A549 (cell line): ENCODE measurements around the gene HLA-DOB. TPM values are rescaled to one million over a fixed set of nuclear protein-coding genes. Genes with fewer than 3 reads are reported as not detected.

ENCODE experiments used
- ATAC-seq, 2 experiments: fragments of 200-7000 bp in 1 of 2; fragments of >200 bp in 1 of 2; cut with Nextera tagmentation in 1 of 2; cut with Tn5 transposase in 1 of 2; 3 replicates each; pipeline versions ENCODE4 v1.8.0 to v1.9.1; 2018 to 2020; ENCODE audit warnings: mild to moderate bottlenecking in 1 of 2, moderate library complexity in 1 of 2
- CTCF ChIA-PET: fragments of 300-600 bp; sonication (Branson Sonifier 250); formaldehyde crosslinking; extraction: SDS; loops from one replicate; lab custom pipeline; 2021; ENCODE audit warnings: antibody characterized with exemption, inconsistent platforms; lab: Yijun Ruan, JAX
- POLR2A ChIA-PET: fragments of 350-600 bp; formaldehyde crosslinking; extraction: SDS; loops from one replicate; lab custom pipeline; 2021; ENCODE audit warnings: antibody characterized with exemption, inconsistent platforms; lab: Yijun Ruan, JAX
- DNase-seq, 2 experiments: peaks; one replicate each; pipeline versions ENCODE4 v3.0.0 to v3.0.0-alpha.2; 2011 to 2016; ENCODE audit warnings: low read depth in 1 of 2, low spot score in 1 of 2
- FAIRE-seq: peaks from 2 replicates; lab custom pipeline; 2011; peaks lifted over from hg19 to GRCh38; lab: Jason Lieb, UNC
- H3K27ac ChIP-seq, 2 experiments: fragments of >200 bp; sonication (Bioruptor Twin); formaldehyde crosslinking; 3 replicates each; pipeline ENCODE4 v1.5.1; 2016 to 2017
- H3K4me1 ChIP-seq: fragments of >200 bp; sonication (Bioruptor Twin); formaldehyde crosslinking; 3 replicates; pipeline ENCODE4 v1.6.1; 2016
- H3K4me2 ChIP-seq: fragments of >200 bp; sonication (Bioruptor Twin); formaldehyde crosslinking; 3 replicates; pipeline ENCODE4 v1.6.1; 2016
- H3K4me3 ChIP-seq: fragments of >200 bp; sonication (Bioruptor Twin); formaldehyde crosslinking; 3 replicates; pipeline ENCODE4 v1.5.1; 2016
- H3K9me3 ChIP-seq: fragments of >200 bp; sonication (Bioruptor Twin); formaldehyde crosslinking; 3 replicates; pipeline ENCODE4 v1.6.1; 2016
- BHLHE40 ChIP-seq: IDR thresholded peaks from 2 replicates; pipeline ENCODE4 v1.6.1; 2012; ENCODE audit warnings: low read depth, low read length, inconsistent platforms
- CEBPB ChIP-seq, 2 experiments: fragments of >200 bp in 1 of 2; sonication (Bioruptor Twin) in 1 of 2; formaldehyde crosslinking in 1 of 2; IDR thresholded peaks; 2 replicates each; pipeline ENCODE4 v1.6.1; 2012 to 2016
- EHF ChIP-seq: fragments of 250-450 bp; sonication (Bioruptor Pico); IDR thresholded peaks from 2 replicates; pipeline ENCODE4 v1.5.0; 2020; ENCODE audit warnings: mild to moderate bottlenecking
- EHMT2 ChIP-seq: fragments of 200-600 bp; sonication (generic); IDR thresholded peaks from 2 replicates; pipeline ENCODE4 v1.6.1; 2016; ENCODE audit warnings: antibody characterized with exemption, low read depth, mild to moderate bottlenecking, moderate library complexity
- FOSB ChIP-seq: fragments of 250-450 bp; sonication (Bioruptor Pico); IDR thresholded peaks from 2 replicates; pipeline ENCODE4 v1.5.0; 2020; ENCODE audit warnings: mild to moderate bottlenecking, moderate library complexity
- FOXS1 ChIP-seq: fragments of 250-450 bp; sonication (Bioruptor Pico); IDR thresholded peaks from 2 replicates; pipeline ENCODE4 v1.5.0; 2020; ENCODE audit warnings: mild to moderate bottlenecking, moderate library complexity
- GATA3 ChIP-seq: IDR thresholded peaks from 2 replicates; pipeline ENCODE4 v1.6.1; 2012; ENCODE audit warnings: borderline replicate concordance
- HOXA7 ChIP-seq: fragments of 250-450 bp; sonication (Bioruptor Pico); IDR thresholded peaks from 2 replicates; pipeline ENCODE4 v1.5.0; 2020; ENCODE audit warnings: mild to moderate bottlenecking, moderate library complexity
- HOXB13 ChIP-seq: fragments of 250-450 bp; sonication (Bioruptor Pico); IDR thresholded peaks from 2 replicates; pipeline ENCODE4 v1.5.0; 2020; ENCODE audit warnings: low read depth, mild to moderate bottlenecking, moderate library complexity
- HOXB5 ChIP-seq: fragments of 250-450 bp; sonication (Bioruptor Pico); IDR thresholded peaks from 2 replicates; pipeline ENCODE4 v1.5.0; 2020; ENCODE audit warnings: mild to moderate bottlenecking, moderate library complexity
- JUN ChIP-seq, 2 experiments: fragments of >200 bp; sonication (Bioruptor Twin); formaldehyde crosslinking; IDR thresholded peaks; 2 replicates in 1 of 2; 3 replicates in 1 of 2; pipeline ENCODE4 v1.6.1; 2016 to 2017
- JUNB ChIP-seq: fragments of >200 bp; sonication (Bioruptor Twin); formaldehyde crosslinking; IDR thresholded peaks from 2 replicates; pipeline ENCODE4 v1.6.1; 2016
- MAFK ChIP-seq: fragments of 450-650 bp; IDR thresholded peaks from 2 replicates; pipeline ENCODE4 v1.6.1; 2014; ENCODE audit not compliant: partially characterized antibody
- NFE2L2 ChIP-seq: fragments of 150-350 bp; conservative IDR thresholded peaks from 2 replicates; pipeline ENCODE4 v1.6.1; 2014; ENCODE audit warnings: low read length
- NR3C1 ChIP-seq: fragments of >200 bp; sonication (Bioruptor Twin); formaldehyde crosslinking; IDR thresholded peaks from 3 replicates; pipeline ENCODE4 v1.6.1; 2017
- PHF8 ChIP-seq: fragments of 200-600 bp; sonication (generic); IDR thresholded peaks from 2 replicates; pipeline ENCODE4 v1.6.1; 2016; ENCODE audit warnings: low read depth, mild to moderate bottlenecking, antibody characterized with exemption, moderate library complexity, borderline replicate concordance
- POLR2A ChIP-seq: IDR thresholded peaks from 2 replicates; pipeline ENCODE4 v1.6.1; 2012; ENCODE audit warnings: mild to moderate bottlenecking, low read length
- RAD21 ChIP-seq, 2 experiments: fragments of >200 bp in 1 of 2; sonication (Bioruptor Twin) in 1 of 2; formaldehyde crosslinking in 1 of 2; IDR thresholded peaks in 1 of 2; conservative IDR thresholded peaks in 1 of 2; 2 replicates in 1 of 2; 3 replicates in 1 of 2; pipeline ENCODE4 v1.6.1; 2012 to 2018; ENCODE audit warnings: inconsistent platforms in 1 of 2
- RCOR1 ChIP-seq: fragments of 150-350 bp; IDR thresholded peaks from 2 replicates; pipeline ENCODE4 v1.6.1; 2014; ENCODE audit warnings: antibody characterized with exemption, low read length, low read depth
- RFX5 ChIP-seq: fragments of 450-650 bp; IDR thresholded peaks from 2 replicates; pipeline ENCODE4 v1.7.1; 2014; ENCODE audit warnings: antibody characterized with exemption, mild to moderate bottlenecking, moderate library complexity
- SREBF2 ChIP-seq: fragments of 450-650 bp; IDR thresholded peaks from 2 replicates; pipeline ENCODE4 v1.6.1; 2014; ENCODE audit warnings: mild to moderate bottlenecking, moderate library complexity
- WGBS: methylation state at CpG from one replicate; pipeline ENCODE4 v1.1.6; 2017; ENCODE audit errors: missing lambda C conversion rate; 5-methylcytosine and 5-hydroxymethylcytosine counted together
- polyA plus RNA-seq, 4 experiments: library from polyadenylated mRNA; depleted of rRNA in 3 of 4; stranded (reverse); fragments of >200 nt; fragmentation: RNase III in 1 of 4; extraction: RNeasy Plus Mini Kit Qiagen cat#74134 plus additional on column Dnase treatment in 1 of 4; gene quantifications; 2 replicates in 3 of 4; 3 replicates in 1 of 4; pipeline ENCODE4 v1.2.3, GENCODE V29; 2011 to 2017
- TF ChIP-seq, protein P1 (sequence below): fragments of 250-450 bp; sonication (Bioruptor Pico); IDR thresholded peaks from 2 replicates; pipeline ENCODE4 v1.5.0; 2020; ENCODE audit warnings: low read depth, mild to moderate bottlenecking, moderate library complexity
- TF ChIP-seq, protein P2 (sequence below): fragments of 150-350 bp; IDR thresholded peaks from 2 replicates; pipeline ENCODE4 v1.6.1; 2014; ENCODE audit warnings: low read depth, mild to moderate bottlenecking, low read length
- TF ChIP-seq, protein P3 (sequence below): fragments of 450-650 bp; IDR thresholded peaks from 2 replicates; pipeline ENCODE4 v1.6.1; 2014; ENCODE audit warnings: antibody characterized with exemption
- TF ChIP-seq, protein P4 (sequence below): IDR thresholded peaks from 2 replicates; pipeline ENCODE4 v1.6.1; 2012

Gene HLA-DOB
- polyA plus RNA-seq, 2 of the 4 experiments (the other 2 are of a cell fraction), result 0.08 to 0.10 TPM

DNA sequence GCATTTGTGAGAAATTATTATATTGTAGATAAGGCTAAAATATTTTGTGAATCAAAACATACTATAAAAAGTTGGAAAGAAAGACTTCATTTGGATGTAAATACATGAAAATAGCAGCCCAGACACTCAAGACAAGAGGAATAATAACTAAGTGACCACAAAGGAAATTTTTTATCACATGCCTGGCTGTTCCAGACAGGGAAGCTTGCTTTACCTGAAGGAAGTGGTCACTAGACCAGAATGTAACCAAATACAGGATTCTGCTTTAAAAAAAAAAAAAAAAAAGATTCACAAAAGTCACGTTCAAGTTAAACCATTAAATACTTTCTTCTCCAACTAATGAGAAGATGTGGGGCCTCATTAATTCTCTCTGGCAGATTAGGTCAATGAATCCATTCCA is 44.1 kb downstream of the HLA-DOB start:
- no peak for ATAC-seq
- no peak for TF ChIP-seq JUNB
- TF ChIP-seq EHF (CRISPR knock-in tag), result no peak
- no peak for TF ChIP-seq HOXB5 (CRISPR knock-in tag)
- no peak for TF ChIP-seq HOXB13 (CRISPR knock-in tag)
- no peak for TF ChIP-seq POLR2A
- TF ChIP-seq RFX5, result no peak
- TF ChIP-seq FOSB (CRISPR knock-in tag), result no peak
- TF ChIP-seq NR3C1, result no peak
- TF ChIP-seq RAD21 (conservative IDR thresholded peaks at IDR 0.05 in 1 of 2, IDR thresholded peaks at IDR 0.05 in 1 of 2), result no peak
- TF ChIP-seq, protein P1, sequence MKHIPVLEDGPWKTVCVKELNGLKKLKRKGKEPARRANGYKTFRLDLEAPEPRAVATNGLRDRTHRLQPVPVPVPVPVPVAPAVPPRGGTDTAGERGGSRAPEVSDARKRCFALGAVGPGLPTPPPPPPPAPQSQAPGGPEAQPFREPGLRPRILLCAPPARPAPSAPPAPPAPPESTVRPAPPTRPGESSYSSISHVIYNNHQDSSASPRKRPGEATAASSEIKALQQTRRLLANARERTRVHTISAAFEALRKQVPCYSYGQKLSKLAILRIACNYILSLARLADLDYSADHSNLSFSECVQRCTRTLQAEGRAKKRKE (CRISPR knock-in tag), result no peak
- TF ChIP-seq MAFK, result no peak
- no peak for TF ChIP-seq SREBF2
- no peak for TF ChIP-seq BHLHE40
- no peak for TF ChIP-seq CEBPB (IDR thresholded peaks at IDR 0.05)
- TF ChIP-seq PHF8, result no peak
- no peak for TF ChIP-seq RCOR1
- H3K4me3 ChIP-seq, result no peak overlapping the region
- ChIA-PET CTCF (interaction anchor here (0.8 kb wide), 1 partner anchor 181 kb away, joined by 3 read pairs; no protein-coding TSS in a partner anchor), POLR2A (no interaction called here)
- H3K27ac ChIP-seq, result no peak overlapping the region
- 0% methylated on average over 1 of the region's 1 CpG for WGBS
- FAIRE-seq, result no peak
- H3K4me1 ChIP-seq, result no peaks in the 10 kb centered on the region
- no peak for DNase-seq
- no peaks in the 10 kb centered on the region for H3K9me3 ChIP-seq
- no peak overlapping the region for H3K4me2 ChIP-seq

DNA sequence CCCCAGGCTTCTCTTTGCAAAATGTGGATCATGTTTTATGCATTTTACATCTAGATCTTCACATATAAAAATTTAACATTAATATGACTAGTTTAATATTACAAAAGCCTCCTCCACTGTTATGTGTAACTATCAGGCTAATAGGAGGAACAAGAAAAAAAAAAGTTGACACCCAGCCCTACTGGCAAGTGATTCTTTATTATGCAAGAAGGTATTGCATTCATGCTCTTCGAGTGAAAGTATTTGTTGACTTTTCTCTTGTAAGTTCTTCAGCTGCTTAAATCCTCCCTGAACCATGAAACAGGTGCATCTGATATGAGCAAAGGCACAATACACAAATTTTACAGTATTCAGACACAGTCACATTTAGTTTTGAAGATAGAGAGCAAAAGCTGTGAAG is 52.8 kb downstream of the HLA-DOB start:
- Histone ChIP-seq H3K4me2 (no peak overlapping the region), H3K4me1 (no peaks in the 10 kb centered on the region), H3K9me3 (no peaks in the 10 kb centered on the region), H3K4me3 (no peak overlapping the region), H3K27ac (no peak overlapping the region)
- TF ChIP-seq FOSB (CRISPR knock-in tag), result no peak
- ATAC-seq (no peak), FAIRE-seq (no peak), DNase-seq (no peak)
- CTCF ChIA-PET, result interaction anchor here (0.7 to 1.0 kb wide), 2 partner anchors 10 to 22 kb away, joined by 3 read pairs; no protein-coding TSS in a partner anchor
- 4% methylated on average over 1 of the region's 1 CpG for WGBS
- POLR2A ChIA-PET, result no interaction called here

DNA sequence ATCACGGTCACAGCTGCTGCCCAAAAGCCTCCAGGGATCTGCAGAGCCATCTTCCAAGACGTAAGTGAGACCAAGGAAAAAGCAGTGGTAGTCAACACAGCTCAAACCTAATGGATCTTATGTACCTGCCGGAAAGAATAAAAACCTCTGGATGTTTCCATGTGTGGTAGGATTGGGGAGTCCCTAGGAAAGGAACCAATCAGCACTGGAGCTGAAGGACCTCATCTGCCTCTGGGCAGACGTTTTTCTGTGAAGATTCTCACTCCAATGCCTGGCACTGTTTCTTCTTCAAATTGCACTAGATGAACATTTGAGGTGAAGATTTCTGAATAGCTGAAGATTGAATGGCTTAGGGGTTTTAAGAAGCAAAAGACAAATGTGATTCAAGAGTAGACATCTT is 53.4 kb downstream of the HLA-DOB start, which contains the start of gene HLA-DQB2:
Gene HLA-DQB2 (minus strand): TSS at position 112 of the 400 bp plus-strand sequence. CDS start 62 bp downstream, at position 50.
- Histone ChIP-seq H3K4me2 (no peak within 1 kb of the TSS), H3K4me1 (no peaks in the 10 kb centered on the region), H3K4me3 (no peak within 1 kb of the TSS), H3K27ac (no peak within 1 kb of the TSS), H3K9me3 (no peaks in the 10 kb centered on the region)
- 9% methylated on average over 4 of the region's 4 CpGs for WGBS
- no peak for DNase-seq
- TF ChIP-seq, protein P2, sequence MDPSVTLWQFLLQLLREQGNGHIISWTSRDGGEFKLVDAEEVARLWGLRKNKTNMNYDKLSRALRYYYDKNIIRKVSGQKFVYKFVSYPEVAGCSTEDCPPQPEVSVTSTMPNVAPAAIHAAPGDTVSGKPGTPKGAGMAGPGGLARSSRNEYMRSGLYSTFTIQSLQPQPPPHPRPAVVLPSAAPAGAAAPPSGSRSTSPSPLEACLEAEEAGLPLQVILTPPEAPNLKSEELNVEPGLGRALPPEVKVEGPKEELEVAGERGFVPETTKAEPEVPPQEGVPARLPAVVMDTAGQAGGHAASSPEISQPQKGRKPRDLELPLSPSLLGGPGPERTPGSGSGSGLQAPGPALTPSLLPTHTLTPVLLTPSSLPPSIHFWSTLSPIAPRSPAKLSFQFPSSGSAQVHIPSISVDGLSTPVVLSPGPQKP, result no peak
- no peak for TF ChIP-seq NFE2L2
- no peak for TF ChIP-seq JUN (IDR thresholded peaks at IDR 0.05)
- TF ChIP-seq EHMT2, result no peak
- TF ChIP-seq, protein P3, sequence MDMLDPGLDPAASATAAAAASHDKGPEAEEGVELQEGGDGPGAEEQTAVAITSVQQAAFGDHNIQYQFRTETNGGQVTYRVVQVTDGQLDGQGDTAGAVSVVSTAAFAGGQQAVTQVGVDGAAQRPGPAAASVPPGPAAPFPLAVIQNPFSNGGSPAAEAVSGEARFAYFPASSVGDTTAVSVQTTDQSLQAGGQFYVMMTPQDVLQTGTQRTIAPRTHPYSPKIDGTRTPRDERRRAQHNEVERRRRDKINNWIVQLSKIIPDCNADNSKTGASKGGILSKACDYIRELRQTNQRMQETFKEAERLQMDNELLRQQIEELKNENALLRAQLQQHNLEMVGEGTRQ, result no peak
- no peak for TF ChIP-seq FOXS1 (CRISPR knock-in tag)
- TF ChIP-seq, protein P4, sequence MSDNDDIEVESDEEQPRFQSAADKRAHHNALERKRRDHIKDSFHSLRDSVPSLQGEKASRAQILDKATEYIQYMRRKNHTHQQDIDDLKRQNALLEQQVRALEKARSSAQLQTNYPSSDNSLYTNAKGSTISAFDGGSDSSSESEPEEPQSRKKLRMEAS, result no peak
- no peak for TF ChIP-seq GATA3
- no peak for TF ChIP-seq HOXA7 (CRISPR knock-in tag)
- POLR2A ChIA-PET, result no interaction called here
- no peak for FAIRE-seq
- CTCF ChIA-PET, result interaction anchor here (1.0 kb wide), 1 partner anchor 22 kb away, joined by 3 read pairs; no protein-coding TSS in a partner anchor
- ATAC-seq, result no peak

Other genes with a start within 250 kb of the HLA-DOB start
- gene HLA-DRB1, start 227.2 kb downstream of the HLA-DOB start, polyA plus RNA-seq (2011; rRNA removed), result not detected in 2 replicates
- not detected in 3 replicates for gene HLA-DRB1, start 227.2 kb downstream of the HLA-DOB start, polyA plus RNA-seq (2017; fragmentation: RNase III; extraction: RNeasy Plus Mini Kit Qiagen cat#74134 plus additional on column Dnase treatment)
- not detected in 2 replicates for gene HLA-DQA1, start 179.6 kb downstream of the HLA-DOB start, polyA plus RNA-seq (2011; rRNA removed)
- gene HLA-DQA1, start 179.6 kb downstream of the HLA-DOB start, polyA plus RNA-seq (2017; fragmentation: RNase III; extraction: RNeasy Plus Mini Kit Qiagen cat#74134 plus additional on column Dnase treatment), result not detected in 3 replicates
- not detected in 2 replicates for gene HLA-DQB1, start 150.3 kb downstream of the HLA-DOB start, polyA plus RNA-seq (2011; rRNA removed)
- not detected in 3 replicates for gene HLA-DQB1, start 150.3 kb downstream of the HLA-DOB start, polyA plus RNA-seq (2017; fragmentation: RNase III; extraction: RNeasy Plus Mini Kit Qiagen cat#74134 plus additional on column Dnase treatment)
- gene HLA-DQA2, start 75.6 kb downstream of the HLA-DOB start, polyA plus RNA-seq (2011; rRNA removed), result not detected in 2 replicates
- gene HLA-DQA2, start 75.6 kb downstream of the HLA-DOB start, polyA plus RNA-seq (2017; fragmentation: RNase III; extraction: RNeasy Plus Mini Kit Qiagen cat#74134 plus additional on column Dnase treatment), result not detected in 3 replicates
- gene HLA-DQB2, start 53.5 kb downstream of the HLA-DOB start, polyA plus RNA-seq (2011; rRNA removed), result not detected in 2 replicates
- not detected in 3 replicates for gene HLA-DQB2, start 53.5 kb downstream of the HLA-DOB start, polyA plus RNA-seq (2017; fragmentation: RNase III; extraction: RNeasy Plus Mini Kit Qiagen cat#74134 plus additional on column Dnase treatment)
- 11.4 and 12.1 TPM in 2 replicates for gene TAP2, start 21.7 kb upstream of the HLA-DOB start, polyA plus RNA-seq (2011; rRNA removed)
- gene TAP2, start 21.7 kb upstream of the HLA-DOB start, polyA plus RNA-seq (2017; fragmentation: RNase III; extraction: RNeasy Plus Mini Kit Qiagen cat#74134 plus additional on column Dnase treatment), result 15.9 to 18.4 TPM (median 16.5 TPM) in 3 replicates
- gene PSMB8, start 27.0 kb upstream of the HLA-DOB start, polyA plus RNA-seq (2011; rRNA removed), result 18.7 and 20.2 TPM in 2 replicates
- gene PSMB8, start 27.0 kb upstream of the HLA-DOB start, polyA plus RNA-seq (2017; fragmentation: RNase III; extraction: RNeasy Plus Mini Kit Qiagen cat#74134 plus additional on column Dnase treatment), result 14.6 to 16.6 TPM (median 15.9 TPM) in 3 replicates
- gene TAP1, start 36.7 kb upstream of the HLA-DOB start, polyA plus RNA-seq (2011; rRNA removed), result 21.2 and 28.2 TPM in 2 replicates
- gene TAP1, start 36.7 kb upstream of the HLA-DOB start, polyA plus RNA-seq (2017; fragmentation: RNase III; extraction: RNeasy Plus Mini Kit Qiagen cat#74134 plus additional on column Dnase treatment), result 19.0 to 25.8 TPM (median 21.4 TPM) in 3 replicates
- 11.7 and 12.5 TPM in 2 replicates for gene PSMB9, start 37.2 kb upstream of the HLA-DOB start, polyA plus RNA-seq (2011; rRNA removed)
- gene PSMB9, start 37.2 kb upstream of the HLA-DOB start, polyA plus RNA-seq (2017; fragmentation: RNase III; extraction: RNeasy Plus Mini Kit Qiagen cat#74134 plus additional on column Dnase treatment), result 9.2 to 18.9 TPM (median 12.0 TPM) in 3 replicates
- 14.3 and 21.6 TPM in 2 replicates for gene HLA-DMB, start 124.0 kb upstream of the HLA-DOB start, polyA plus RNA-seq (2011; rRNA removed)
- gene HLA-DMB, start 124.0 kb upstream of the HLA-DOB start, polyA plus RNA-seq (2017; fragmentation: RNase III; extraction: RNeasy Plus Mini Kit Qiagen cat#74134 plus additional on column Dnase treatment), result 2.1 to 3.7 TPM (median 3.0 TPM) in 3 replicates
- gene HLA-DMA, start 136.1 kb upstream of the HLA-DOB start, polyA plus RNA-seq (2011; rRNA removed), result 5.6 and 7.0 TPM in 2 replicates
- 2.5 to 2.8 TPM (median 2.5 TPM) in 3 replicates for gene HLA-DMA, start 136.1 kb upstream of the HLA-DOB start, polyA plus RNA-seq (2017; fragmentation: RNase III; extraction: RNeasy Plus Mini Kit Qiagen cat#74134 plus additional on column Dnase treatment)
- 136 and 153 TPM in 2 replicates for gene BRD2, start 151.6 kb upstream of the HLA-DOB start, polyA plus RNA-seq (2011; rRNA removed)
- 92.1 to 93.6 TPM (median 92.5 TPM) in 3 replicates for gene BRD2, start 151.6 kb upstream of the HLA-DOB start, polyA plus RNA-seq (2017; fragmentation: RNase III; extraction: RNeasy Plus Mini Kit Qiagen cat#74134 plus additional on column Dnase treatment)
- 0.25 and 0.27 TPM in 2 replicates for gene HLA-DOA, start 192.6 kb upstream of the HLA-DOB start, polyA plus RNA-seq (2011; rRNA removed)
- 0.03 TPM in 1 of 3 replicates, not detected in the others for gene HLA-DOA, start 192.6 kb upstream of the HLA-DOB start, polyA plus RNA-seq (2017; fragmentation: RNase III; extraction: RNeasy Plus Mini Kit Qiagen cat#74134 plus additional on column Dnase treatment)